SK-N-SH treated with all-trans-retinoic acid at 6 μM for 48 hours (cell line): ENCODE measurements around the gene TERB1.
A peak's percentile ranks its signal among the peaks of the same experiment; 100 is the strongest.

Experiments
- ATAC-seq: fragments of 200-7000 bp; cut with Tn5 transposase; 3 replicates; pipeline ENCODE4 v1.9.1; 2020; ENCODE audit warnings: mild to moderate bottlenecking, moderate library complexity
- BACH2 ChIP-seq: fragments of 250-450 bp; sonication (Bioruptor Pico); IDR thresholded peaks from 2 replicates; pipeline ENCODE4 v1.9.0; 2021; ENCODE audit warnings: mild to moderate bottlenecking, borderline replicate concordance
- CSDC2 ChIP-seq: fragments of 250-450 bp; sonication (Bioruptor Pico); IDR thresholded peaks from 2 replicates; pipeline ENCODE4 v1.5.0; 2020; ENCODE audit warnings: mild to moderate bottlenecking, moderate library complexity
- ESRRG ChIP-seq: fragments of 250-450 bp; sonication (Bioruptor Pico); IDR thresholded peaks from 2 replicates; pipeline ENCODE4 v1.6.1; 2021; ENCODE audit warnings: mild to moderate bottlenecking
- GLIS3 ChIP-seq: fragments of 250-450 bp; sonication (Bioruptor Pico); IDR thresholded peaks from 2 replicates; pipeline ENCODE4 v1.5.0; 2020; ENCODE audit warnings: mild to moderate bottlenecking, moderate library complexity
- ISL1 ChIP-seq: fragments of 250-450 bp; sonication (Bioruptor Pico); IDR thresholded peaks from 2 replicates; pipeline ENCODE4 v2.1.2; 2022; ENCODE audit warnings: mild to moderate bottlenecking, moderate library complexity
- OSR1 ChIP-seq: fragments of 250-450 bp; sonication (Bioruptor Pico); IDR thresholded peaks from 2 replicates; pipeline ENCODE4 v1.8.0; 2022; ENCODE audit warnings: moderate library complexity, mild to moderate bottlenecking, inconsistent platforms
- PPARA ChIP-seq: fragments of 250-450 bp; sonication (Bioruptor Pico); IDR thresholded peaks from 2 replicates; pipeline ENCODE4 v1.5.0; 2020; ENCODE audit warnings: mild to moderate bottlenecking, borderline replicate concordance
- RARB ChIP-seq: fragments of 250-450 bp; sonication (Bioruptor Pico); IDR thresholded peaks from 2 replicates; pipeline ENCODE4 v1.8.0; 2021; ENCODE audit warnings: mild to moderate bottlenecking, moderate library complexity
- TCF4 ChIP-seq: fragments of 250-450 bp; sonication (Bioruptor Pico); IDR thresholded peaks from 2 replicates; pipeline ENCODE4 v1.8.0; 2021; ENCODE audit warnings: mild to moderate bottlenecking, moderate library complexity, borderline replicate concordance
- TOX ChIP-seq: fragments of 250-450 bp; sonication (Bioruptor Pico); IDR thresholded peaks from 2 replicates; pipeline ENCODE4 v1.8.0; 2021; ENCODE audit warnings: mild to moderate bottlenecking, moderate library complexity, borderline replicate concordance
- ZFP3 ChIP-seq: fragments of 250-450 bp; sonication (Bioruptor Pico); IDR thresholded peaks from 2 replicates; pipeline ENCODE4 v1.5.0; 2020; ENCODE audit warnings: mild to moderate bottlenecking, moderate library complexity
- ZFP30 ChIP-seq: fragments of 450-650 bp; formaldehyde crosslinking; IDR thresholded peaks from 2 replicates; pipeline ENCODE4 v1.5.0; 2022; ENCODE audit warnings: mild to moderate bottlenecking, moderate library complexity
- ZNF565 ChIP-seq: fragments of 450-650 bp; formaldehyde crosslinking; conservative IDR thresholded peaks from 2 replicates; pipeline ENCODE4 v1.5.0; 2020; ENCODE audit warnings: low read depth, mild to moderate bottlenecking, moderate library complexity
- ZNF70 ChIP-seq: fragments of 450-650 bp; formaldehyde crosslinking; IDR thresholded peaks from 2 replicates; pipeline ENCODE4 v1.5.0; 2020; ENCODE audit warnings: mild to moderate bottlenecking, moderate library complexity
- ZNF8 ChIP-seq: fragments of 450-650 bp; formaldehyde crosslinking; IDR thresholded peaks from 2 replicates; pipeline ENCODE4 v1.5.0; 2020; ENCODE audit warnings: mild to moderate bottlenecking, moderate library complexity
- TF ChIP-seq, protein P1 (sequence below): fragments of 250-450 bp; sonication (Bioruptor Pico); IDR thresholded peaks from 2 replicates; pipeline ENCODE4 v1.8.0; 2021; ENCODE audit warnings: low read depth, mild to moderate bottlenecking, moderate library complexity, borderline replicate concordance
- TF ChIP-seq, protein P2 (sequence below): fragments of 250-450 bp; sonication (Bioruptor Pico); IDR thresholded peaks from 2 replicates; pipeline ENCODE4 v1.5.1; 2020; ENCODE audit warnings: low read depth, mild to moderate bottlenecking, moderate library complexity
- TF ChIP-seq, protein P3 (sequence below): fragments of 250-450 bp; sonication (Bioruptor Pico); IDR thresholded peaks from 2 replicates; pipeline ENCODE4 v1.8.0; 2020; ENCODE audit warnings: mild to moderate bottlenecking, moderate library complexity, borderline replicate concordance
- TF ChIP-seq, protein P4 (sequence below): fragments of 250-450 bp; sonication (Bioruptor Pico); IDR thresholded peaks from 2 replicates; pipeline ENCODE4 v1.5.1; 2021; ENCODE audit warnings: mild to moderate bottlenecking, moderate library complexity
- TF ChIP-seq, protein P5 (sequence below): fragments of 250-450 bp; sonication (Bioruptor Pico); IDR thresholded peaks from 2 replicates; pipeline ENCODE4 v1.5.0; 2020; ENCODE audit warnings: mild to moderate bottlenecking, moderate library complexity

TERB1 gene

DNA sequence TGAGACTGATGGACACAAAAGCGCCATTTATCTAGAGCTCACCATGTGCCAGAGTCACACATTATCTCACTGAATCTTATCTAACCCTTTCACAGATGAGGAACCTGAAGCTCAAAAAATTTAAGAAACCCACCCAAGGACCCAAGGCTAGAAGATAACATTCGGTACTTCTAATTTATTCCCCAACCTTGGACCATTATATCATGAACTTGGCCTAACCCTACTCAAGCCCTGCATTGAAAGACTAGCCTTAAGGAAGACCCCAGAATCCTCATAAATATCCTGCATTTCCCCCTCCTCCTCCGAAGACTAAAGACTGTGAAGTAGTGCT, 49.4 kb downstream of the TERB1 start:
- TF ChIP-seq CSDC2 (CRISPR knock-in tag) (no peak), OSR1 (CRISPR knock-in tag) (no peak), BACH2 (CRISPR knock-in tag) (no peak), ESRRG (no peak), TCF4 (no peak), PPARA (CRISPR knock-in tag) (no peak), GLIS3 (no peak), TOX (CRISPR knock-in tag) (no peak), ZFP30 (CRISPR knock-in tag) (no peak), ZNF70 (no peak), RARB (no peak), ZFP3 (no peak), ISL1 (CRISPR knock-in tag) (no peak), ZNF565 (CRISPR knock-in tag) (no peak), ZNF8 (CRISPR knock-in tag) (no peak)
- TF ChIP-seq, protein P1, sequence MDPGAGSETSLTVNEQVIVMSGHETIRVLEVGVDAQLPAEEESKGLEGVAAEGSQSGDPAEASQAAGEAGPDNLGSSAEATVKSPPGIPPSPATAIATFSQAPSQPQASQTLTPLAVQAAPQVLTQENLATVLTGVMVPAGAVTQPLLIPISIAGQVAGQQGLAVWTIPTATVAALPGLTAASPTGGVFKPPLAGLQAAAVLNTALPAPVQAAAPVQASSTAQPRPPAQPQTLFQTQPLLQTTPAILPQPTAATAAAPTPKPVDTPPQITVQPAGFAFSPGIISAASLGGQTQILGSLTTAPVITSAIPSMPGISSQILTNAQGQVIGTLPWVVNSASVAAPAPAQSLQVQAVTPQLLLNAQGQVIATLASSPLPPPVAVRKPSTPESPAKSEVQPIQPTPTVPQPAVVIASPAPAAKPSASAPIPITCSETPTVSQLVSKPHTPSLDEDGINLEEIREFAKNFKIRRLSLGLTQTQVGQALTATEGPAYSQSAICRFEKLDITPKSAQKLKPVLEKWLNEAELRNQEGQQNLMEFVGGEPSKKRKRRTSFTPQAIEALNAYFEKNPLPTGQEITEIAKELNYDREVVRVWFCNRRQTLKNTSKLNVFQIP: no peak
- TF ChIP-seq, protein P2, sequence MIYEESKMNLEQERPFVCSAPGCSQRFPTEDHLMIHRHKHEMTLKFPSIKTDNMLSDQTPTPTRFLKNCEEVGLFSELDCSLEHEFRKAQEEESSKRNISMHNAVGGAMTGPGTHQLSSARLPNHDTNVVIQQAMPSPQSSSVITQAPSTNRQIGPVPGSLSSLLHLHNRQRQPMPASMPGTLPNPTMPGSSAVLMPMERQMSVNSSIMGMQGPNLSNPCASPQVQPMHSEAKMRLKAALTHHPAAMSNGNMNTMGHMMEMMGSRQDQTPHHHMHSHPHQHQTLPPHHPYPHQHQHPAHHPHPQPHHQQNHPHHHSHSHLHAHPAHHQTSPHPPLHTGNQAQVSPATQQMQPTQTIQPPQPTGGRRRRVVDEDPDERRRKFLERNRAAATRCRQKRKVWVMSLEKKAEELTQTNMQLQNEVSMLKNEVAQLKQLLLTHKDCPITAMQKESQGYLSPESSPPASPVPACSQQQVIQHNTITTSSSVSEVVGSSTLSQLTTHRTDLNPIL (CRISPR knock-in tag): no peak
- TF ChIP-seq, protein P3, sequence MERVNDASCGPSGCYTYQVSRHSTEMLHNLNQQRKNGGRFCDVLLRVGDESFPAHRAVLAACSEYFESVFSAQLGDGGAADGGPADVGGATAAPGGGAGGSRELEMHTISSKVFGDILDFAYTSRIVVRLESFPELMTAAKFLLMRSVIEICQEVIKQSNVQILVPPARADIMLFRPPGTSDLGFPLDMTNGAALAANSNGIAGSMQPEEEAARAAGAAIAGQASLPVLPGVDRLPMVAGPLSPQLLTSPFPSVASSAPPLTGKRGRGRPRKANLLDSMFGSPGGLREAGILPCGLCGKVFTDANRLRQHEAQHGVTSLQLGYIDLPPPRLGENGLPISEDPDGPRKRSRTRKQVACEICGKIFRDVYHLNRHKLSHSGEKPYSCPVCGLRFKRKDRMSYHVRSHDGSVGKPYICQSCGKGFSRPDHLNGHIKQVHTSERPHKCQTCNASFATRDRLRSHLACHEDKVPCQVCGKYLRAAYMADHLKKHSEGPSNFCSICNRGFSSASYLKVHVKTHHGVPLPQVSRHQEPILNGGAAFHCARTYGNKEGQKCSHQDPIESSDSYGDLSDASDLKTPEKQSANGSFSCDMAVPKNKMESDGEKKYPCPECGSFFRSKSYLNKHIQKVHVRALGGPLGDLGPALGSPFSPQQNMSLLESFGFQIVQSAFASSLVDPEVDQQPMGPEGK (CRISPR knock-in tag): no peak
- TF ChIP-seq, protein P4, sequence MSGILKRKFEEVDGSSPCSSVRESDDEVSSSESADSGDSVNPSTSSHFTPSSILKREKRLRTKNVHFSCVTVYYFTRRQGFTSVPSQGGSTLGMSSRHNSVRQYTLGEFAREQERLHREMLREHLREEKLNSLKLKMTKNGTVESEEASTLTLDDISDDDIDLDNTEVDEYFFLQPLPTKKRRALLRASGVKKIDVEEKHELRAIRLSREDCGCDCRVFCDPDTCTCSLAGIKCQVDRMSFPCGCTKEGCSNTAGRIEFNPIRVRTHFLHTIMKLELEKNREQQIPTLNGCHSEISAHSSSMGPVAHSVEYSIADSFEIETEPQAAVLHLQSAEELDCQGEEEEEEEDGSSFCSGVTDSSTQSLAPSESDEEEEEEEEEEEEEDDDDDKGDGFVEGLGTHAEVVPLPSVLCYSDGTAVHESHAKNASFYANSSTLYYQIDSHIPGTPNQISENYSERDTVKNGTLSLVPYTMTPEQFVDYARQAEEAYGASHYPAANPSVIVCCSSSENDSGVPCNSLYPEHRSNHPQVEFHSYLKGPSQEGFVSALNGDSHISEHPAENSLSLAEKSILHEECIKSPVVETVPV: no peak
- no peak for ATAC-seq

DNA sequence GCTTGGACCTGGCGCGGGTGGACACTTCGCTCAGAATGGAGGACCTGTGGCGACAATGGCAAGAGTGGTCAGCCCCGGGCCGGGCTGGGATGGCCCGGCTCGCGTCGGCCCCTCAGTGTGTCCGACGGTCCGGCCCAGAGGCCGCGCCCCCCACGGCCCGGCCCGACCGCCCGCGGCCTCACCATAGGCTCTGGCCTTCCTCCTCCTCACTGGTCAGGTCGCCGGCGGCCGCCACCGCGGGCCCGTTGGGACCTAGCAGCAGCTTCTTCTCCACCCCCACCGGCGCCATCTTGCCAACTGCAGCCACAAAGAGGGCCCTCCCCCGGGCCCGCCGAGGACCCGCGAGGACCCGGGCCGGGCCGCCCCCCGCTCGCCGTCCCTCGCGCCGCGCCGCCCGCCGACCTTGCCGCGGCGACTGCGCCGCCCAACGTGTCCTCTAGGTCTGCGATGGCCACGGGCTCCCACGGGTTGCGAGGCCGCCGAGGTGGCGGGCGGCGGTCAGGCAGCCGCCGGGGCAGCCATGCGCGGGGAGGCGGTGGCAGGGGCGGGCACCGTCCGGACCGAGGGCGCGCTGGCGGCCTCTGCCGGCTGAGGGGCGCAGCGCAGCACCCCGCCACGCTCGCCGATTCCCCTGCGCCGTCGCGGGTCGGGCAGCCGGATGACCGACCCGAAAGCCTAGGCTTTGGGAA, 49.9 kb downstream of the TERB1 start, which contains the start of gene DYNC1LI2:
Gene DYNC1LI2 (minus strand): TSS at position 307 of the 689 bp plus-strand sequence. CDS start 18 bp downstream, at position 289.
- ATAC-seq: peak; percentile 88
- TF ChIP-seq ZNF70 (no peak), OSR1 (CRISPR knock-in tag) (no peak)
- TF ChIP-seq, protein P4: no peak
- TF ChIP-seq, protein P5, sequence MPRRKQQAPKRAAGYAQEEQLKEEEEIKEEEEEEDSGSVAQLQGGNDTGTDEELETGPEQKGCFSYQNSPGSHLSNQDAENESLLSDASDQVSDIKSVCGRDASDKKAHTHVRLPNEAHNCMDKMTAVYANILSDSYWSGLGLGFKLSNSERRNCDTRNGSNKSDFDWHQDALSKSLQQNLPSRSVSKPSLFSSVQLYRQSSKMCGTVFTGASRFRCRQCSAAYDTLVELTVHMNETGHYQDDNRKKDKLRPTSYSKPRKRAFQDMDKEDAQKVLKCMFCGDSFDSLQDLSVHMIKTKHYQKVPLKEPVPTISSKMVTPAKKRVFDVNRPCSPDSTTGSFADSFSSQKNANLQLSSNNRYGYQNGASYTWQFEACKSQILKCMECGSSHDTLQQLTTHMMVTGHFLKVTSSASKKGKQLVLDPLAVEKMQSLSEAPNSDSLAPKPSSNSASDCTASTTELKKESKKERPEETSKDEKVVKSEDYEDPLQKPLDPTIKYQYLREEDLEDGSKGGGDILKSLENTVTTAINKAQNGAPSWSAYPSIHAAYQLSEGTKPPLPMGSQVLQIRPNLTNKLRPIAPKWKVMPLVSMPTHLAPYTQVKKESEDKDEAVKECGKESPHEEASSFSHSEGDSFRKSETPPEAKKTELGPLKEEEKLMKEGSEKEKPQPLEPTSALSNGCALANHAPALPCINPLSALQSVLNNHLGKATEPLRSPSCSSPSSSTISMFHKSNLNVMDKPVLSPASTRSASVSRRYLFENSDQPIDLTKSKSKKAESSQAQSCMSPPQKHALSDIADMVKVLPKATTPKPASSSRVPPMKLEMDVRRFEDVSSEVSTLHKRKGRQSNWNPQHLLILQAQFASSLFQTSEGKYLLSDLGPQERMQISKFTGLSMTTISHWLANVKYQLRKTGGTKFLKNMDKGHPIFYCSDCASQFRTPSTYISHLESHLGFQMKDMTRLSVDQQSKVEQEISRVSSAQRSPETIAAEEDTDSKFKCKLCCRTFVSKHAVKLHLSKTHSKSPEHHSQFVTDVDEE (CRISPR knock-in tag): peak; percentile 24; the same call in 1 of the 2 replicates
- TF ChIP-seq, protein P1: no peak
